CD14-positive monocyte (primary cell): ENCODE results near the gene PPP2R1B. TPM values are rescaled to one million over a fixed set of nuclear protein-coding genes. Genes with fewer than 3 reads are reported as not detected.

Source experiments
- DNase-seq, 3 donors: peaks; one replicate each; pipeline ENCODE4 v3.0.0-alpha.2; 2011 to 2022
- H2AFZ ChIP-seq: 2 replicates; pipeline ENCODE4 v1.6.0; 2012; ENCODE audit warnings: mild to moderate bottlenecking, low read depth, low read length, inconsistent platforms; ENCODE audit not compliant: insufficient read depth, poor library complexity, severe bottlenecking
- H3K27ac ChIP-seq, 2 donors: 1 replicate in 1 of 2; 2 replicates in 1 of 2; pipeline ENCODE4 v1.5.1; 2012 to 2013; ENCODE audit warnings: low read length in 2 of 2, control low read depth in 1 of 2, inconsistent platforms in 1 of 2, low read depth in 1 of 2, mild to moderate bottlenecking in 1 of 2
- H3K27me3 ChIP-seq, 2 donors: one replicate each; pipeline versions ENCODE4 v1.6.0 to v1.6.1; 2011 to 2013; ENCODE audit warnings: low read length in 2 of 2; ENCODE audit not compliant: control insufficient read depth in 2 of 2, insufficient read depth in 2 of 2
- H3K36me3 ChIP-seq, 2 donors: replicated peaks in 1 of 2; 1 replicate in 1 of 2; 2 replicates in 1 of 2; pipeline versions ENCODE4 v1.5.1 to v1.6.1; 2012 to 2013; ENCODE audit warnings: low read length in 2 of 2, control low read depth in 1 of 2, inconsistent platforms in 1 of 2, mild to moderate bottlenecking in 1 of 2; ENCODE audit not compliant: insufficient read depth in 2 of 2, control insufficient read depth in 1 of 2
- H3K4me1 ChIP-seq, 2 donors: 1 replicate in 1 of 2; 2 replicates in 1 of 2; pipeline versions ENCODE4 v1.5.1 to v1.6.1; 2012 to 2013; ENCODE audit warnings: low read length in 2 of 2, control low read depth in 1 of 2, inconsistent platforms in 1 of 2, mild to moderate bottlenecking in 1 of 2, moderate library complexity in 1 of 2; ENCODE audit not compliant: insufficient read depth in 2 of 2, control insufficient read depth in 1 of 2
- H3K4me2 ChIP-seq: replicated peaks from 2 replicates; pipeline ENCODE3; 2012; ENCODE audit warnings: low read length, moderate library complexity, mild to moderate bottlenecking; ENCODE audit not compliant: poor library complexity, severe bottlenecking; ENCODE audit errors: extremely low read depth
- H3K4me3 ChIP-seq, 3 experiments: fragments of 200-600 bp in 1 of 3; sonication (generic) in 1 of 3; replicated peaks in 1 of 3; 1 replicate in 2 of 3; 2 replicates in 1 of 3; pipeline ENCODE4 v1.5.1; 2011 to 2013; ENCODE audit warnings: low read length in 3 of 3, mild to moderate bottlenecking in 3 of 3, control low read depth in 2 of 3, low read depth in 2 of 3, inconsistent platforms in 1 of 3, moderate library complexity in 1 of 3
- H3K79me2 ChIP-seq: 2 replicates; pipeline ENCODE4 v1.6.0; 2012; ENCODE audit warnings: mild to moderate bottlenecking, control low read depth, inconsistent platforms, low read length, moderate library complexity; ENCODE audit not compliant: insufficient read depth
- H3K9ac ChIP-seq: 2 replicates; pipeline ENCODE4 v1.6.0; 2017; ENCODE audit warnings: low read length, mild to moderate bottlenecking; ENCODE audit not compliant: insufficient read depth, poor library complexity, severe bottlenecking
- H3K9me3 ChIP-seq, 2 donors: replicated peaks in 1 of 2; 1 replicate in 1 of 2; 2 replicates in 1 of 2; pipeline versions ENCODE4 v1.5.1 to v1.6.1; 2012 to 2013; ENCODE audit warnings: low read length in 2 of 2, control low read depth in 1 of 2; ENCODE audit not compliant: control insufficient read depth in 1 of 2, insufficient read depth in 1 of 2
- H4K20me1 ChIP-seq: 2 replicates; pipeline ENCODE4 v1.6.0; 2012; ENCODE audit warnings: mild to moderate bottlenecking, low read length, control low read depth, moderate library complexity; ENCODE audit not compliant: insufficient read depth
- H3K27ac Mint-ChIP-seq, 7 donors: one replicate each; pipeline ENCODE4 v1.8.0; 2020; ENCODE audit warnings: mild to moderate bottlenecking in 7 of 7, mixed read lengths in 7 of 7, moderate library complexity in 6 of 7, inconsistent platforms in 2 of 7
- H3K27me3 Mint-ChIP-seq, 3 donors: one replicate each; pipeline ENCODE4 v1.8.0; 2021 to 2022; ENCODE audit warnings: low read depth in 3 of 3, mild to moderate bottlenecking in 3 of 3, mixed read lengths in 3 of 3, moderate library complexity in 3 of 3, inconsistent platforms in 1 of 3
- H3K36me3 Mint-ChIP-seq, 2 donors: one replicate each; pipeline ENCODE4 v1.8.0; 2020; ENCODE audit warnings: mixed read lengths in 2 of 2, inconsistent platforms in 1 of 2, mild to moderate bottlenecking in 1 of 2
- H3K4me1 Mint-ChIP-seq: one replicate; pipeline ENCODE4 v1.8.0; 2020; ENCODE audit warnings: mild to moderate bottlenecking, mixed read lengths
- H3K4me3 Mint-ChIP-seq, 2 donors: one replicate each; pipeline ENCODE4 v1.8.0; 2020; ENCODE audit warnings: mild to moderate bottlenecking in 2 of 2, mixed read lengths in 2 of 2, moderate library complexity in 1 of 2
- H3K9me3 Mint-ChIP-seq, 7 donors: one replicate each; pipeline ENCODE4 v1.8.0; 2020 to 2022; ENCODE audit warnings: mixed read lengths in 7 of 7, mild to moderate bottlenecking in 6 of 7, moderate library complexity in 6 of 7, inconsistent platforms in 2 of 7
- CTCF ChIP-seq: fragments of 200-600 bp; IDR thresholded peaks from one replicate; pipeline ENCODE4 v1.8.0; 2022; ENCODE audit warnings: antibody characterized with exemption, mild to moderate bottlenecking
- WGBS: methylation state at CpG from one replicate; pipeline ENCODE4 v1.1.5; 2013; ENCODE audit warnings: missing lambda C conversion rate; ENCODE audit not compliant: insufficient coverage; 5-methylcytosine and 5-hydroxymethylcytosine counted together
- intact Hi-C, 2 donors: fragments of 100-400 bp; cut with micrococcal nuclease; formaldehyde crosslinking; loops; one replicate each; pipeline versions ENCODE4 v1.15.0 to v1.15.1; 2023
- polyA plus RNA-seq, 3 donors: library from polyadenylated mRNA; depleted of rRNA in 1 of 3; unstranded in 2 of 3; stranded (reverse) in 1 of 3; fragments of 300-500 nt in 2 of 3; fragments of >200 nt in 1 of 3; fragmentation: Illumina TruSeq in 2 of 3; gene quantifications; 1 replicate in 2 of 3; 2 replicates in 1 of 3; pipeline ENCODE4 v1.2.3, GENCODE V29; 2012 to 2021

PPP2R1B gene
- polyA plus RNA-seq, 3 donors = 5.4 to 16.9 (median 11.2) TPM

- Histone ChIP-seq H3K9ac (no peak overlapping the region), H2AFZ (no peak overlapping the region), H3K9me3 (no peaks in the 10 kb centered on the region), H4K20me1 (no peaks in the 10 kb centered on the region), H3K27me3 (no peaks in the 10 kb centered on the region), H3K4me3 (no peak overlapping the region), H3K79me2 (no peaks in the 10 kb centered on the region), H3K27ac (no peak overlapping the region), H3K4me1 (no peaks in the 10 kb centered on the region), H3K36me3 (no peaks in the 10 kb centered on the region), H3K4me2 (no peak overlapping the region)
- no peaks in the 10 kb centered on the region for H3K27me3 Mint-ChIP-seq
- 83% methylated on average over 1 of the region's 3 CpGs for WGBS
- no peak for DNase-seq
- H3K4me3 Mint-ChIP-seq = no peak overlapping the region
- no peaks in the 10 kb centered on the region for H3K9me3 Mint-ChIP-seq
- H3K27ac Mint-ChIP-seq = peak overlapping the region in 1 of 7 donors; percentile 45
- peaks cover 0 to 5% of the 10 kb centered on the region in 2 donors for H3K36me3 Mint-ChIP-seq
- TF ChIP-seq CTCF = no peak
- no peaks in the 10 kb centered on the region for H3K4me1 Mint-ChIP-seq
- intact Hi-C loops = loop anchor here (5.0 to 10.0 kb wide), 3 partner anchors 67 to 191 kb away; partner anchors contain the start of gene SIK2 (in 2 of the 2)
Observed at GRCh38 chr11:111778047-111778558, 11.9 kb upstream of the PPP2R1B start.

DNA sequence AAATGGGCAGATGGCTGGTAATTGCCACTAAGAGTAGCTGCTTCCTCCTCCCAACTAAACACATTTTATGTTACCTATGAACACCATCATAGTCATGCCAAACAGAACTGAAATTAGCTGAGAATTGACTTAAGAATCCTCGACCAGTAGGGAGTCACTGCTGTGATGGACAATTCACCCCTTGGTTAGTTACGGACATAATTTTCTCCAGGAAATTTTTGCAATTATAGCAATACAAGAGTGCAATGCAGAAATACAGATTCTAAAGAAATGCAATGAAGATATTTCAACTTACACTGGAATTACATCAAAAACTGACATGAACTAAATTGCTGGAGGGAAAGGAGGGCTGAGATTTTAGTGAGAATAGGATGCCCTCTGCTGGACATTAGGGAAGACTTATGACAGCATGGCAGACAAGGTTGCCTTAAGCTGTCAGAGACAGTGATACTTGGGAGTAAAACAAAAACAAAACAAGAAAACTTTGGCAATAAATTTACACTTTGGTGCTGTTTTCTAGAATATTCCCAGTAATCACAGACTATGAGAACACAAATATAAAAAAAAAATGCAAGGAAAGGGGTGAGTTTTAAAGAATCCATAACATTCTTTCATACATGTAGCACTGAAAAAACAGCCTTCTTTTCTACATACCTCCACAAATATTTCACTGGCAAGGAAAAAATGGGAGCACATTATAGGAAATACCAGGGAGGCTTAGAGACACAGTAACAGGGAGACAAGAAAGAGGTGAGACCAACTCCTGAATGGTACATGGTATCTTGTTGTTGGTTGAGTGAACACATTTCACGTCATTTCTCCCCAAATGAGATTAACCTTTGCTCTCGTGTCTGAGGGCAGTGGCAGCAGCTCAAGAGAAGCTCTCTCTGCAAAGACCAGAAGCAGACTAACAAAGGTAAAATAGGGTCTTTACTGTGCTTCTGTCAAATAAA, 11.2 kb upstream of the PPP2R1B start:
- Mint-ChIP-seq H3K9me3 (no peaks in the 10 kb centered on the region), H3K36me3 (peaks cover 0 to 2% of the 10 kb centered on the region in 2 donors), H3K4me1 (no peaks in the 10 kb centered on the region), H3K27me3 (no peaks in the 10 kb centered on the region), H3K4me3 (no peak overlapping the region), H3K27ac (no peak overlapping the region)
- no peaks in the 10 kb centered on the region for H4K20me1 ChIP-seq
- H3K4me3 ChIP-seq = no peak overlapping the region
- no peaks in the 10 kb centered on the region for H3K27me3 ChIP-seq
- H3K9ac ChIP-seq = no peak overlapping the region
- intact Hi-C loops = loop anchor here (5.0 to 10.0 kb wide), 3 partner anchors 67 to 190 kb away; partner anchors contain the start of gene SIK2 (in 2 of the 2)
- peak; percentile 38 to 66 (median 60) for DNase-seq
- no peaks in the 10 kb centered on the region for H3K4me1 ChIP-seq
- no peaks in the 10 kb centered on the region for H3K36me3 ChIP-seq
- no peak overlapping the region for H2AFZ ChIP-seq
- no peaks in the 10 kb centered on the region for H3K79me2 ChIP-seq
- no peak overlapping the region for H3K27ac ChIP-seq
- WGBS = 100% methylated on average over 1 of the region's 4 CpGs
- H3K4me2 ChIP-seq = no peak overlapping the region
- no peaks in the 10 kb centered on the region for H3K9me3 ChIP-seq
- peak; percentile 73 for TF ChIP-seq CTCF
